Islet precursor cell (in vitro differentiated cells): ENCODE results near the gene CPLANE2.
"Not testable (repeated sequence)": the region's sequence is repeated elsewhere in the genome, so short reads cannot be mapped to it uniquely, and the experiment has no call there.

Experiments used
- DNase-seq: peaks from one replicate; pipeline ENCODE4 v3.0.0-alpha.2; 2018

Gene CPLANE2

DNA sequence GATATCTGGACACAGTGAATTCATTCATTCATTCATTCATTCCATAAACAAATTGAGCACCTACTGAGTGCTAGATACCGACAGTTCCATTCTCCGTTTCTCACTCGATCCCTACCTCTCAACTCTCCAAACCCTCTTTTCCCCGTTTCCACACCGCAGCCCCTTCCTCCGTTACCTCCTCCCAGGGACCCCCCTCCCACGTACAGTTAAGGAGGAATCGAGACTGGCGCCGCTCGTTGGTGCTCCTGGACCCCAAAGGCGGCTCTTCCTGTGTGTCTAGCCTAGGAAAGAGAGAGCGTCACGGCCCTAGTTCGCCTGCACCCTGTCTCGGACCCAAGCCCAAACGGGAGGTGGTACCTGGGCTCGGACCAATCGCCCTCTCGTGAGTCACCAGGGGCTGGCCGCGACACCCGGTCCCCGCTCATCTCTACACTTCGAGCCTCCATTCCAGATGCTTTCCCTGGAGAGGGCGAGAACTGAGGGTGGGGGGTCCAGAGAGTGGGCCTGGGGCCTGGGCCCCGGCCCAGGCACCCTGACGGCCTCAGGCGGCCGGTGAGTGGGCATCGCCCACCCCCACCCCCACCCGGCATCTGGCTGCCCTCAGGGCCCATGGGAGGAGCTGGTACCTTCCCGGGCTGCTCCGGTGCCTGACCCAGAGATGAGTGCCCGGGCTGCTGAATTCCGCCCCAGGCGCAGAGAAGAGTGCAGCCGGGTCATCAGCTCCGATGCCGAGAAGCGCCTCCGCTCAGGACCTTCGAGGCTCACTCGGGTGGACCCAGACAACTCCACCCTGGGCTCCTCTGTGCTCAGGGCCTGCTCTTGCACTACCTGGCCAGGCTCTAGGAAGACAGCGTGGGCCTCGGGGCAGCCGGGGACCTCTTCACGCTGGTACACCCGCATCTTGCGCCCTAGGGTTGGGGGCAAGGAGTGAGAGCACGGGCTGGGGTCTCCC is 29.4 kb downstream of the CPLANE2 start:
- peak; percentile 78 for DNase-seq

DNA sequence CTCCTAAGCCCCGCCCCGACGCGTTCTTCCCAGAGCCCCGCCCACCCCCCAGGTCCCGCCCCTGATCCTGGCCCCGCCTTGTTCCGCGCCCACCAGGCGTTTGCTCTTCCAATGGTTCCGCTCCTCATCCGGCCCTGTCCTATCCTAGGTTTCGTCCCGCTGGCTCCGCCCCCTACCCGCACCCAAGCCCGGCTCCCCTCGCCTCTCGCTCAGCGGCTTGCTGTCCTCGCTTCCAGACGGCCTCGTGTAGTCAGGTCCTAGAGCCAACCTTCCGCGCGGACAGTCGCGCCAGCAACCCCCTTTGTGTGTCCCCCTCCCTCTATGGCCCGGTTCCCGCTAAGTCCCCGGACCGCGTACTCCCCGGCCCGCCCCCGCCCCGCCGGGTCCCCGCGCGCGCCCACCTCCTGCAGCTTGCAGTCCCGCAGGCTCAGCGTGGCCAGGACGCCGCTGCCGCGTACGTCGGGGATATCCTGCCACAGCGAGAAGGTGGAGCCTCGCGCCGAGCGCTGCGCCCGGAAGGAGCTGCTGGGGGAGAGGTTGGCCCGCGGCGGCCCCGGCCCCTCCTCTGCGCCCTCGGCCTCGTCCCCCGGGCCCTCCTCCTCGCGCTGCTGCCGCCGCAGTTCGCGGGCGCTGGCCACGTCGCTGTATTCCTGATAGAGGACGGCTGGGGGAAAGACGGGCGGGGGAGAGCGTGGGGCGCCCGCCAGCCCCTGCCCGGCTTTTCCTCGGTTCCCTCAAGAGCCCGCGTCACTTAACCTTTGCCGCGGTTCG is 30.3 kb downstream of the CPLANE2 start:
- DNase-seq, result peak; percentile 99

DNA sequence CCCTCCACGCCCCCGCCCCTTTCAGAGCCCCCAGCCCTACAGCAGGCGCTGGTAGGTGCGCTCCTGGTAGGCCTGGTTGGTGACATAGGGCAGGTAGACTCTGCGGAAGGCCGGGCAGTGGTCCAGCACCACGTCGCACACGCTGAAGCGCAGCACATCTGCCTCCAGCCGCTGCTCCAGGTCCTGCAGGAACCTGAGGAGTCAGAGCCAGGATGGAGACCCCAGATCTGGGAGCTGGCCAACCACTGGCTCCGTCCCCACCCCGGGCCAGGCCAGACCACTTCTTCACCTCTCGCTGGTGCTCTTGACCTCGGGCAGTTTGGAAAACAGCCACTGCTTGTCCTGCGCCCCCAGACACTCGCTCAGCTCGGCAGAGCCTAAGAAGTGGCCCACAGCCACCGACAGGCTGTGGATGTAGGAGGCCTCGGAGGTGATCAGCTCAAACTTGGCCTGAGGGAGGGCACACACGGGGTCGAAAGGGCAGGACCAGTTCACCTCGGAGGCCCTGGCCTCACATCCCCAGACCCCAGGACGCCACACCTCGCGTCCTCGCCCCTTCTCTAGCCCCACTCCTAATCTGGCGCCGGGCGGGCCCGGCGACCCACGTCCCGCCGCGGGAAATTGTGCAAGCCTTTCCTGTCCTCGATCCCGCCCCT is 31.0 kb downstream of the CPLANE2 start:
- no peak for DNase-seq

DNA sequence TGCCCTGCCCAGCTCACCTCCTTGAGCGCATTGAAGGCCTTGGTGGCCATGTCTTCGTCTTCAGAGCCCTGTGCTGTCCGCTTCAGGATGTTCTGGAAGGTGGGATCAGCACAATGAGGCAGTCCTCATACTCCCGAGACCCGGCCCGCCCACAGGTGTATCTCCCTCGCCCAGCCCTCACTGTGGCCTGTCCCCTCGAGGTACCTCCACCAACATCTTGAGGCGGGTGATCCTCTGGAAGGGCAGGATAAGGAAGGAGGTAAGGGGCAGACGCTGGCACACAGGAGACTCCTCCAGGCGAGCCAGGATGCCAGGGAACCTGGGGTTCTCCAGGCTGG is 31.7 kb downstream of the CPLANE2 start:
- DNase-seq, result no peak

DNA sequence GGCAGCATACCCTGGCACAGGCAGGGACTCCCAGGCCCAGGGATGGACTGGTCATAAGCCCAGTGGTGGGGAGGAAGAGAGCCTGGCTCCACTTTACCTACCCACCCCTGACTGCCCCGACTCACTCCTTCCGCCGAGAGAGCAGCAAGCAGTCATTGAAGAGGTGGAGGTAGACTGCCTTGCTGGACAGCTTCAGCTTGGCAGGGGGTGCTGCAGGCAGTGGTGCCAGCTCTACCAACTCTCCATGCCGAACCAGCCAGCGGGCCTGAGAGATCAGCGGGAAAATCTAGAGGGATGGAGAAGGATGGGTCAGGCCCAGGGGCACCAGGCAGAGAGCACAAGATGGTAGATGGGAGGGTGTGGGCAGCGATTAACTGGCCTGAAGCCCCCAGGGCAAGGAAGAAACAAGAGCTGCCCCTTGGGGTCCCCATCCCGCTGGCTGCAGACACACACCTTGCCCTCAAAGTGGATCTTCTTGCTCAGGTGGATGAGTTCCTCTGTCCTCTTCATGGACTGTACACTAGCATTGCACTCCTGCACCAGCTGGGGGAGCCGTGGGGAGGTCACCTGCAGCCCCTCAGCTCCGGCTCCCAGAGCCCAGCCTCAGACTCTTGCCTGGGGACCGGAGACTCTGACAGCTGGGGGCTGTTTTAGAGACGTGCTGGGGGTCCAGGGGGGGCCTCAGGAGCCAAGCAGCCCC is 32.2 kb downstream of the CPLANE2 start:
- DNase-seq, result peak; percentile 86

DNA sequence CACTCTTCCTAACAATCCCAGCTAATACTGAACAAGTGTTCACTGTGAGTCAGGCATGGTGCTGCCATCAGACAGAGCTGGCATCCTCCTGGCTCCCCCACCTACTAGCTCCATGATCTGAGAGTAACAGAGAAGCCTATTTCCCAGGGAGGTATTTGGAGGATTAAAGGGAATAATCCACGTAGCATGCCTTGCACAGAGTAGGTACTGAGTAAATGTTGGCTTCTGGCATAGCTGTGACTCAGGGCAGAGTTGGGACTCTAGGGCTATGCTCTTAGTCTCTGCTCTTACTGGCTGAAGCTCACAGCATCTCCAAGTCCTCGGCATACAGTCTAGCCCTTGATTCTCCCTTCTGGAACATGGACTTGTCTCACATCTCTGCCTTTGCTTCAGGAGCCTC is 32.8 kb downstream of the CPLANE2 start:
- DNase-seq, result no peak

DNA sequence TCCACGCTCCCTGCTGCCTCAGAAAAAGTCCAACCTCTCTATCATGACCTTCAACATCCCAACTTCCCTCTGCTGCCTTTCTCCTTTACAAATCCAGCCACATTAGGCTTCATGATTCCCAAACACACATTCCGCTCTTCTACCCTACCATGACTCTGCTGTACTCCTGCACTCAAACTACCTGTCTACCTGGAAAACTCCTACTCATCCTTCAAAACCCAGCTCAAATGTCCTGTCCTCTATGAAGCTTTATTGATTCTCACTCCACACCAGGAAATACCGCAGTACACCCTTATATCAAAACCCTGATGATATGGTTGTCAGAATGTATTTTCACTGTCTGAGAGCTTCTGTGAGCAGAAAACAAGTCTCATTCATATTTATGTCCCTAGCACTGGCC is 33.4 kb downstream of the CPLANE2 start:
- no peak for DNase-seq

DNA sequence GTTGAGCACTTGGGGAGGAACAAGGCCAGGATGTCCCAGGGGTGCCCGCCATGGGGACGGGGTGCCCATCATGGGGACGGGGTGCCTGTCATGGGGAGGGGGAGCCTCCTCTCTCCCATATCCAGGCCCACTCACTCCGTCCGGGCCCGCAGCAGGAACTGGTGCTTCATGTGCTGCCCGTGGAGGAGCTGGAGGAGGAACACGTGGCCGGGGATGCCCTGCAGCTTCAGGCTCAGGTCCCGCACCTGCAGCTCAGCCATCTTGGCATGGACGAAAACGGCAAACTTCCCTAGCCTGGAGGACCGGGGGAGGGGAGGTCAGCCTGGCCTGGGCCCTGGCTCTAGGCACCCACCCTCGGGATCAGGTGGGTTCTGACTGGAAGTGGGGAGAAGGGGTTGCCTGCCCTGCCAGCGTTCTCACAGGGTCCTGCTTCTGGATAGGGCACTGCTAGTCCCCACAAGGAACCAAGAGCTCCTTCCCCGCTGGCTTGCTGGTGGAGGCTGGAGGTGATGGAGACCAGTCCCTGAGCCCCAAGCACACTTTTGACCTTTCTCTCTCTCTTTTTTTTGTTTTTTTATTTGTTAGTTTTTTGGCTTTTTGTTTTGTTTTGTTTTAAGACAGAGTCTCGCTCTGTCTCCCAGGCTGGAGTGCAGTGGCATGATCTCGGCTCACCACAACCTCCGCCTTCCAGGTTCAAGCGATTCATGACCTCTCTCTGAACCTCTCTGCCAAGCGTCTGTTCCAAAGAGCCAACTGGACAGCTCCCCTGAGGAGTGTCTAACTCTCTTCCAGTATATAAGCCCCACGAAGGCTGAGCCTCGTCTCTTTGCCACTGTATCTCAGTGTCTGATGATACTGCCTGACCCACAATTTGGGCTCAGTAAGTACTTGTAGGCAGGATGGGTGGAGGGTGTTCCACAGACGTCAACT is 34.4 kb downstream of the CPLANE2 start:
- no peak for DNase-seq

DNA sequence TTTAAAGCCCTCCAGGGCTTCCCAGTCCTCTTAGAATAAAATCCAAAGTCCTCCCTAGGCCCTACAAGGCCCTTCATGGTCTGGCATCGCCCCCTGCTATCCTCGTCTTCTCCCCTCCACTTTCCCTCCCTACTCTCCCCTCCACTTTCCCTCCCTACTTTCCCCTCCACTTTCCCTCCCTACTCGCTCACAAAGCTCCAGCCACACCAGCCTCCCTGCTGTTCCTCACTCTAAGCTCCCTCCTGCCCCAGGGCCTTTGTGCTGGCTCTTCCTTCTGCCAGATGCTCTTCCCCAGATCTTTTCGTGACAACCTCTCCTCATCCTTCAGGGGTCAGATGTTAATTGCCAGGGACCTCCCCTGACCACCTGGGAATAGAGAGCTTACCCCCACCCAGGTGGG is 37.3 kb downstream of the CPLANE2 start:
- DNase-seq, result no peak

DNA sequence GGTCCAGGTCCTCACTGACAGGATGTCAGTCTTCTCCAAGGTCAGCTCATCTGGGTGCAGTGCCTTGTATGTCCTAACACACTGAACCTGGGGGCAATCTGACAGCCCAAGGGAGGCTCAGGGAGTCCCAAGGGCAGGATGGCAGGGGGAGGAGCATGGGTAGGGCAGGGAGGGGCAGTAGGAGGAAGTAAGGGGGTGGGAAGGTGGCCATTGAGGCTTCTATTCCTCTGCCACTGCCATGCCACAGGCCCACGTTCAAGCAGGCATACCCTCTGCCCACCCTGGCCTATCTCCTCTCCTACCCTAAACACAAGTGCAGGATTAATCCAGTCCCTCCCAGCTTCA is 37.9 kb downstream of the CPLANE2 start:
- DNase-seq, result no peak

DNA sequence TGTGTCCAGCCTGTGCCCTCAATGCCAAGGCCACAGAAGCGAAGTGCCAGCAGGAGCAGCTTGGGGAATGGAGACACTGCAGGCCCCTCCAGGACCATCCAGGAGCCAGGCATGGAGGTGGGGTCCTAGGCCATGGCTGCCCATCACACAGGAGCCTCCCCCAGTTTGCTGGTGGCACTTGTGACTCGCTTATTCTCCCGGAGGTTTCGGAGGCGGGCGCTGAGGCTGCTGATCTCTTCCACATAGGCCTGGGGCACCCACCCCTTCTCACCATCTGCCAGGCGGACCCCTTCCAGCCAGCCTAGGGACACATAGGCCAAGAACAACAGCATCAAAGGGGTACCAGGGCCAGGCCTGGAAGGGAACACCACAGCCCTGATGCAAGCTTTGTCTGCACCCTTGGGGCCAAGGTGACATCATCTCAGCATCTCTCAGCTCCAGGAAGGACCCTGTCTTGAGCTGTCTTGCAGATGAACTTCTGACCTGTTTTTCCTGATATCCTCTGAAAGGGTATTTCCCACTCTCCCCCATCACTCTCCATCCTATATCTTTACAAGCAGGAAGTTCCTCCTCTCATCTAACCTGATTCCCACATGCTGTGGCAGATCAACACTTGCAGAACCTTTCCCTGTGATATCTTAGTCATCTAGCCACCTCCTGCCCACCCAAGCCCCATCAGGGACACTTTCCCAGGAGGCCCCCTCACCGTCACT is 38.4 kb downstream of the CPLANE2 start:
- no peak for DNase-seq

DNA sequence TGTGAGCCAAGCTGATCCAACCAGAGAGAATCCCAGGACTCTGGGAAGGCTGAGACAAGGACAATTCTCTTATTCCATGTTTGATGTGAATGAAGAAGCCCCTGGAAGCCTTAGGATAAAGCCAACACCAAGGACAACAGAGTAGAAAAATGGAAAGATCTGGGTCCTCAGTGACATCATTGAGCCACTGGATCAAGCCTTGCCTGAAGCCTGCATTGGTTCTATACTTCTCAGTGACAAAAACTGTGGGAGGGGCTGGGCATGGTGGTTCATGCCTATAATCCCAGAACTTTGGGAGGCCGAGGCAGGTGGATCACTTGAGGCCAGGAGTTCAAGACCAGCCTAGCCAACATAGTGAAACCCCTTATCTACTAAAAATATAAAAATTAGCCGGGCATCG is 40.1 kb downstream of the CPLANE2 start:
- no peak for DNase-seq

DNA sequence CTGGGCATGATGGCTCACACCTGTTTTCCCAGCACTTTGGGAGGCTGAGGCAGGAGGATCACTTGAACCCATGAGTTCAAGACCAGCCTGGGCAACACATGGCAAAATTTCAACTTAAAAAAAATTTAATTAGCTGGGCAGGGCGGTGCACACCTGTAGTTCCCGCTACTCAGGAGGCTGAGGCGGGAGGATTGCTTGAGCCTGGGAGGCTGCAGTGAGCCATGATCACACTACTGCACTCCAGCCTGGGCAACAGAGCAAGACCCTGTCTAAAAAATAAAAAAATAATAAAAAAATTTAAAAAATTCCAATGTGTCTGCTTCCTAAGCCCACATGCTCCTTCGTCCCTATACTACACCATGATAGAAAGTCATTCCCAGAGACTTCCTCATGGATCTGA is 40.8 kb downstream of the CPLANE2 start:
- not testable (repeated sequence) for DNase-seq

DNA sequence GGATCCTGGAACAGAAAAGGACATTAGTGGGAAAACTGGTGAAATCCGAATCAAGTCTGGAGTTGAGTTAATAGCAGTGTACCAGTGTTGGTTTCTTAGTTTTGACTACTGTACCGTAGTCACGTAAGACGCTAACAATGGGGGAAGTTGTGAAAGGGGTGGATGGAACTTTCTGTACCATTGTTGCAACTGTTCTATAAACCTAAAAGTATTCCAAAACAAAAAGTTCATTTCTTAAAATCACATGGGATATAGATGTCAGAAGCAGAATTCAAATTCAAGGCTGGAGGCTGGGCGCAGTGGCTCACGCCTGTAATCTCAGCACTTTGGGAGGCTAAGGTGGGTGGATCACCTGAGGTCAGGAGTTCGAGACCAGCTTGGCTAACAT is 41.5 kb downstream of the CPLANE2 start:
- no peak for DNase-seq

DNA sequence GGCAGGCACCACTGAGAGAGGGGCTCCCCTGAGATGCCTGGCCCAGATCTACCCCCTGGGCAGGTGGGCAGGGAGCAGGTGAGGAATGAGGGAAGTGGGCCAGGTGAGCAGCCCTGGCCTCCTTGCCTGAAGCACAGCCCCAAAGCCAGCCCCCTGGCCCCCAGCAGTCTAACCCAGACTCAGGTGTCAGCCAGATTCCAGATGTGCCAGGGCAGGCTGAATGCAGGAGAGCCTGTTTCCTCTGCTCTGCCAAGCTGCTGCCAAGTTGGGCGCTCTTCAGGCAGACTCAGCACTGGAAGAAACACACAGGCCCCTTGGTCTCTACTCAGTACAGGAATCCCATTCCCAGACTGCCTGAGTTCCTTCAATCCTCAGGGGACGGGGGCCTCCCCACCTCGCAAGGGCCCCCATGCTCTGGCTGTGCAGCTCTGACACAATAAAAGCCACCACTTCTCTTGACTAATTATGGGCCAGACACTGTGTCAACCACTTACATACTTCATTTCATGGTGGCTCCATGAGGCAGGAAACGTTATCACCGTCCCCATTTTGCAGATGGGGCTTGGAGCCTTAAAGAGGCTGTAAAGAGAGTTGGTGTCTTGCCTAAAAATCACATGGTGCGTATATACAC is 45.0 kb downstream of the CPLANE2 start:
- DNase-seq, result no peak

DNA sequence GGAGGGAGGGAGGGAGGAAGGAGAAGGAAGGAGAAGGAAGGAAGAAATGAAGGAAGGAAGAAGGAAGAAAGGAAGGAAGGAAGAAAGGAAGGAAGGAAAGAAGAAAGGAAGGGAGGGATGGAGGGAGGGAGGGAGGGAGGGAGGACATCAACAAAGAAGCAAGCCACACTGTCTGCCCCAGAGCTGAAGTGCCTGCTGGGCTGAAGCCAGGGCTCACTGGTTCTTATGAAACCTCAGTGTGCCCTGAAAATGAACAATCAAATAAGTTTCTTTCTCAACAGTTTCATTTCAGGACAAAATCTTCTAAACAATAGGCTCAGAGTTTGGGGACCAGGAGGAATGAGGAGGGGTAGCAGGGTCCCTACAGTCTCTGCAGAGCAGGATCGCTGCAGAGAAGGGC is 45.7 kb downstream of the CPLANE2 start:
- DNase-seq, result no peak

DNA sequence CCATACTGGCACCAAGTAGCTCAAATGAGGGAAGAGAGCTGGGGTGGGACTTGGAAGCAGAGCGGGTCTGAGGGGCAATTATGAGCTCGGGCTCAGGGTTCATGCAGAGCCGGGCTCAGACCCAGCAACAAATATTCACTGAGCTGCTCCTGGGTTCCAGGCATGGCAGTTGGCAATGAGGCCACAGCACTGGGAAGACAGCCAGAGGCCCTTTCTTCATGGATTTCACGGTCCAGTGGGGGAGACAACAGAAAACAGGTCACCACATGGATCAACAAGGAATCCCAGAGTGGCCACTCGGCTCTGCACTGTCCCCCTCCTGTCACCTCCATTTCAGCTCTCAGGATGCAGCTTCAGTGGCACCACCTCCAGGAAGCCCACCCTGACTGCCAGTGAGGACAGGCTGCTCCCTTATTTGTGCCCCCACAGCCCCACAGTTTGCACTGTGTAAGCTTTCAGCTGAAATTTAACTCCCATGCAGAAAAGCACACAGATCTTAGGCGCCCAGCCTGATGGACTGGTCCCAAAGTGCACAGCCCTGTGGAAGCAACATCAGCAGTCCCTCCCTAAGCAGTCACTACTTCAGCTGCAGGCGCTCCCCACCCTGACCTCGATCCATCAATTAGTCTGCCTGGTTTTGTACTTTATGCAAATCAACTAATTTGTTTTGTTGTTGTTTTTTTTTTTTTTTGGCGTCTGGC is 46.9 kb downstream of the CPLANE2 start:
- DNase-seq, result peak; percentile 53

DNA sequence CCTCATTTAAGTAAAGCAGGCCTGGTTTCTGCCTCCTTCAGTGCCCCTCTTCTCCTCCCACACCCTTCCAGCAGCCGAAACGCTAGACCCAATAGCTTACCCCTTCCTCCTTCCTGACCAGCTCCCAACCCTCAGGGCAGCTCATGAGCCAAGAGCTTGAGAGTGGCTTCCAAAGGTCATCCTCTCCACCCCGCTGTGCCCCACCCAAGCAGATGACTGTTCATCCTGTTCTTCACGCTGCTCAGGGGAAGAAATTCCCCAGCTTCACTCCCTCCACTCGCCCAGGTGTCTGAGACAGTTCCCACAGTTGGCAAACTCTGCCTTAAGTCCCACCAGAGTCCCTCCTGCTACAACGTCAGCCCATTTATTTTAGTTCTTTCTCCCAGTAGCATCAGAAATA is 48.0 kb downstream of the CPLANE2 start:
- DNase-seq, result peak; percentile 62

DNA sequence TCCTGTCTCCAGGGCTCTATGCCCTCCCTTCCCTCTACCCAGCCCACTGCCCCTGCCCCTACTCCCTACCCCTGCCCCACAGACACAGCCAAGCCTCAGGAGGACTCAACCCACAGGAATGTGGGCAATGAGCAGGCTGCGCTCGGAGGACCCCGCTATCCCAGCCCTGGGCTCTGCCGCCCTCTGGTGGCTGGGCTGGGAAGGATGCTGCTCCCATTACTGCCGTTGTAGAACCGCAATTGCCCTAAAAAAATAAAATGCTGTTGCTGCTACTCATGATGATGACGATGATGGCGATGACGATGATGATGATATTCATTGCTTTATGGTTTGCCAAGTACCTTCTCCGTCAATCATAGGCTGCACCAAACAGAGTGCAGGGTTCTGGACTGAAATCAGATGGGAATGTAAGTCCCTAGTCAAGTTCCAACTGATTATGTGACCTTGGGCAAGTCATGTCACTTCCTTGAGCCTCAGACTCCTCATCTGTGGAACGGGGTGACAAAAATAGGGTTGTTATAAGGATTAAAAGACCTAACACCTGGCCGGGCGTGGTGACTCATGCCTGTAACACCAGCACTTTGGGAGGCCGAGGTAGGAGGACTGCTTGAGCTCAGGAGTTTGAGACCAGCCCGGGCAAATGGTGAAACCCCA is 49.1 kb downstream of the CPLANE2 start:
- peak; percentile 89 for DNase-seq
